HG03175 (cell line): ENCODE measurements around the gene LYPD3.
"Not testable (repeated sequence)": the region's sequence is repeated elsewhere in the genome, so short reads cannot be mapped to it uniquely, and the experiment has no call there.

Experiments used
- ATAC-seq: cut with Tn5 transposase; IDR thresholded peaks from one replicate; pipeline ENCODE4 v1.9.1; 2021; ENCODE audit warnings: mild to moderate bottlenecking, moderate library complexity; ENCODE audit not compliant: unreplicated experiment

The LYPD3 gene

DNA sequence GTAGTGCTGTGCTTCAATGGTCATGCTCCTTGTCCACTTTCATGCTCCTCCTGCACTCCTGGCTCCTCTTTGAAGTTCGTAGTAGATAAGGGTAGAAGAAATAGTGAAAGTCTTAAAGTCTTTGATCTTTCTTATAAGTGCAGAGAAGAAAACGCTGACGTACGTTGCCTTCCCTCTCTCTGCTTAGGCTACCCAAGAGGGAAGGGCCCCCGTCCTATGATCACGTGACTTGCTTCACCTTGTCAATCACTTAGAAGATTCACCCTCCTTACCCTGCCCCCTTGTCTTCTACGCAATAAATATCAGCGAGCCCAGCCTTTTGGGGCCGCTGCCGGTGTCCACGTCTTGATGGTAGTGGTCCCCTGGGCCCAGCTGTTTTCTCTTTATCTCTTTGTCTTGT lies 28.1 kb downstream of the LYPD3 start:
- ATAC-seq = not testable (repeated sequence)

DNA sequence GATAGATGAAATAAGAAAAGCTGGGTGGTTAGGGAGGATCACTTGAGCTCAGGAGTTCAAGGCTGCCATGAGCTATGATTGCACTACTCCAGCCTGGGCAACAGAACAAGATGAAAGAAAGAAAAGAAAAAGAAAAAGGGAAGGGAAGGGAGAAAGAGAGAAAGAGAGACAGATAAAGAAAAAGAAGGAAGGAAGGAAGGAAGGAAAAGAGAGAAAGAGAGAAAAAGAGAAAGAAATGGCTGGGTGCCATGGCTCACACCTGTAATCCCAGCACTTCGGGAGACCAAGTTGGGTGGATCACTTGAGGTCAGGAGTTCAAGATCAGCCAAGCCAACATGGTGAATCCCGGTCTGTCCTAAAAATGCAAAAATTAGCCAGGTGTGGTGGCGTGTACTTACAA lies 29.6 kb downstream of the LYPD3 start:
- no peak for ATAC-seq

DNA sequence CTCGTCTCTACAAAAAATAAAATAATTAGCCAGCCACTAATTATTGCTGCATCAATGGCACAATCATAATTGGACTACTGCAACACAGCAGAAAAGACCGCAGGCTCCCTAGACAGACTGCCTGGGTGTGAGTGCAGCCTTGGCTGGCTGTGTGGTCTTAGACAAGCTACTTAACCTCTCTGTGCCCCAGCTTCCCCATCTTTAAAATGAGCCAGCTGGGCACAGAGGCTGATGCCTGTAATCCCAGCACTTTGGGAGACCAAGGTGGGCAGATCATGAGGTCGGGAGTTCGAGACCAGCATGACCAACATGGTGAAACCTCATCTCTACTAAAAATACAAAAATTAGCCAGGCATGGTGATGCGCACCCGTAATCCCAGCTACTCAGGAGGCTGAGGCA lies 31.7 kb downstream of the LYPD3 start:
- no peak for ATAC-seq

DNA sequence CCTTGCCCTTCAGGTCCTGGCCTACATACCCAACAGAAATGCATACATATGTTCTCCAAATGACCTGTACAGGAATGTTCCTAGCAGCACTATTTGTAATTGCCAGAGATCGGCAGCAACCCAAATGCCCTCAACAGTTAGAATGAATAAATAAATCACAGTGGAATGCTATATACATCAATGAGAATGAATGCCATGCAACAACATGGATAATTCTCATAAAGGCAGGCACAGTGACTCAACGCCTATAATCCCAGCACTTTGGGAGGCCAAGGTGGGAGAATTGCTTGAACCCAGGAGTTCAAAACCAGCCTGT lies 32.1 kb downstream of the LYPD3 start:
- no peak for ATAC-seq

DNA sequence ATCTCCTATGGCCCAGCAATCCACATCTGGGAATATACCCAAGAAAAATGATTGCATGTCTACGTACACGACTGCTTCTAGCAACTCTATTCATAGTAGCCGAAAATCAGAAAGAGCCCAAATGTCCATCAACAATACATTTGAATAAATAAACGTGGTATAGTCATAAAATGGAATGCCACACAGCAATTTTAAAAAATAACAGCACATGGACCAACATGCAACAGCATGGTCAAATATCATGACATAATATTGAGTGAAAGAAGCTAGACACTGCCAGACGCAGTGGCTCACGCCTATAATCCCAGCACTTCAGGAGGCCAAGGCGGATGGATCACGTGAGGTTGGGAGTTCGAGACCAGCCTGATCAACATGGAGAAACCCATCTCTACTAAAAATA lies 34.4 kb downstream of the LYPD3 start:
- ATAC-seq = no peak

DNA sequence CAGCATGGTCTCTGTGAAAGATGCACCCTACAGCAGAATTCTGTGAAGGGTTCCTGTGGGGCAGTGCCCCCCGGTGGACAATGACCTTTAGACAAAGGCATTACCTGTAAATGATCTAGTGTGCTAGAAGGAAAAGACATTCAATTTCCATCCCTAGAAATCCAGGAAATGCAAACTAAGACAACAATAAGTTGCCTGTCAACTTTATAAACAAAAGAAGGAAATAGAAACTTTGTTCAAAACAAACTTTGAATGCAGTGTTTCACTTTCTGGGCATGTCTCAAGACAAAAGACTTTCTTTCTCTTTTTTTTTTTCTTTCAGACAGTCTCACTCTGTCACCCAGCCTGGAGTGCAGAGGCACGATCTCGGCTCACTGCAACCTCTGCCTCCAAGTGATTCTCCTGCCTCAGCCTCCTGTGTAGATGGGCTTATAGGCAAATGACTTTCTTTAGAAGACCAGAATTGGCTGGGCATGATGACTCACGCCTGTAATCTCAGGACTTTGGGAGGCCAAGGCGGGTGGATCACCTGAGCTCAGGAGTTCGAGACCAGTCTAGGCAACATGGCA lies 35.2 kb downstream of the LYPD3 start:
- ATAC-seq = peak; percentile 50

DNA sequence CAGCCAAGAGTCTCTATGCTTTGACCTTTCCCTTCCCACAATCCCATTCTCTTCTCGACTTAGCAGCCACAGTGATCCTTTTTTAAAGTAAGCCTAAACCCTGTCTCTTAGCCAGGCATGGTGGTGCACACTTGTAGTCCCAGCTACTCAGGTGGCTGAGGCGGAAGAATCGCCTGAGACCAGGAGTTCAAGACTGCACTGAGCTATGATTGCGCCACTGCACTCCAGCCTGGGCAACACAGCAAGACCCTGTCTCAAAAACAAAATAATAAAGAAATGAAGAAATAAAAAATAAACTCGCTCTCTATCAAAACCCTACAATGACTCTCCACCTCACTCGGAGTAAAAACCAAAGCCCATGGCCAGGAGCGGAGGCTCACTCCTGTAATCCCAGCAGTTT lies 36.0 kb downstream of the LYPD3 start:
- ATAC-seq = no peak

DNA sequence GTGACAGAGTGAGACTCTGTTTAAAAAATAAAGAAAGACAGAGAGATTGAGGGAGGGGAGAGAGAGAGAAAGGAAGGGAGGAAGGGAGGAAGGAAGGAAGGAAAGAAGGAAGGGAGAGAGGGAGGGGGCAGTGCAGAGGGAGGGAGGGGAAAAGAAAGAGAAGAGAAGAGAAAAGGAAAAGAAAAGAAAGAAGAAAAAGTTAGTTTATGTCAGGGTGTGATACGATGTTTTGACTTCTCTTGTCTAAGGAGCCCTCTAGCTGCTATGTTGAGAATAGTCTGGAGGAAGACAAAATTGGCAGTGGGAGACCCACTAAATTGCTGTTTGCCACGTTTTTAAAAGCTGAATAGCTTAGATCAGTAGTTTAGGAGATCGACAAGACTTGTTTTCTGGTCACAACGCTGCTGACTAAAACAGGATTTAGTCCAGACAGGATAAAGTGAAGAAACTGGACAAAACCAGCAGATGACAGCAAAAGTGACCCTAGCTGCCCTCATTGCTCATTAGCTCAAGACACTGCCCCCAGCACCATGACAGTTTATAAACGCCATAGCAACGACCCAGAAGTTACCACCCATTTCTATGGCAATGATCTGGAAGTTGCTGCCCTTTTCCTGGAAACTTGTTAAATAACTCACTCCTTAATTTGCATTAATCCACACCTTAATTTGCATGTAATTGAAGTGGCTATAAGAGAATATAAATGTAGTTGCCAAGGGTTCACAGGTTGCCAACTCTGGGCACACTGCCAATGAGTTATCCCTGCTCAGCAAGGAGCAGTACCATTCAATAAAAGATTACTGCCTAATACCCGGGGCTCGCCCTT lies 39.6 kb downstream of the LYPD3 start:
- no peak for ATAC-seq

DNA sequence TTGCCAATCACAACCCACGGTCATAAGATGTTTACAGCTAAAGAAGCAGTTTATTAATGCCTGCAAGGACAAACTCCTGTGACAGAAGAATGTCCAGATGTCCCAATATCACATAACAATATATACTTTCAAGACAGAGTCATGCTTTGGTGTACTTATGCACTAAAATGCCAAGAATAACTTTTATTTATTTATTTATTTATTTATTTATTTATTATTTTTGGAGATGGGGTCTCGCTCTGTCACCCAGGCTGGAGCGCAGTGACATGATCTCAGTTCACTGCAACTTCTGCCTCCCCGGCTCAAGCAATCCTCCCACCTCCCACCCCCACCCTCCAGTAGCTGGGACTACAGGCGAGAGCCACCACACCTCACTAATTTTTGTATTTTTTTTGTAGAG lies 41.6 kb downstream of the LYPD3 start:
- no peak for ATAC-seq

DNA sequence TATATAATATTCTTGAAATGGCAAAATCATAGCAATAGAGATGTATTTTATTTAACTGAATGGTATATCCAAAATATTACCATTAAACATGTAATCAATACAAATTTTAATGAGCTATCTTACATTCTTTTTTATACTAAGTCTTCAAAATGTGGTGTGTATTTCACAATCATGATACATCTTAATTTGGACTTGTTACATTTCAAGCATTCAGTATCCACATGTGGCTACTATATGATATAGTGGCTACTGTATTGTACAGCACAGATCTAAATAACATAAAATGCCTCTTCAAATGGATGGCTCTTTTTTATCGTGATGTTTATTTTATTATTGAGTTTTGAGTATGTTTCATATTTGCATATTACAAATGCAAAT lies 42.7 kb downstream of the LYPD3 start:
- ATAC-seq = no peak

DNA sequence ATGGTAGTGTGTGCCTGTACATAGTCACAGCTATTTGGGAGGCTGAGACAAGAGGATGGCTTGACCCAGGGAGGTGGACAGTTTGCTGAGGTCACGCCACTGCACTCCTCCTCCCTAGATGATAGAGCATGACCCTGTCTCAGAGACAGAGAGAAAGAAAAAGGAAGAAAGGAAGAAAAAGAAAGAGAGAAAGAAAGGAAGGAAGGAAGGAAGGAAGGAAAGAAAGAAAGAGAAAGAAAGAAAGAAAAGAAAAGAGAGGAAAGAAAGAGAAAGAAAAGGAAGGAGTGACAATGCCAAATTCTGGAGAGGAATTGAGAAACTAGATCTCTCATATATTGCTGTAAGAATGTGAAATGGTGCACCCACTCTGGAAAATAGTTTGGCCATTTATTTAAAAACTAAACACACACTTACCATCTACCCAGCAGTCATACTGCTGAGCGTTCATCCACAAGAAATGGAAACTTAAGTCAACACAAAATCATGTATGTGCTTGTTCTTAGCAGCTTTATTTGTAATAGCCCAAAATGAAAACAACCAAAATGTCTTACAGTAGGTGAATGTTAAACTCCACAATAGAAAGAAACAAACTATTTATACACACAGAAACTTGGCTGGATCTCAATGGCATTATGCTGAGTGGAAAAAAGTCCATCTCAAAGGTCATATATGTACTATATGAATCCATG lies 43.3 kb downstream of the LYPD3 start:
- ATAC-seq = no peak

DNA sequence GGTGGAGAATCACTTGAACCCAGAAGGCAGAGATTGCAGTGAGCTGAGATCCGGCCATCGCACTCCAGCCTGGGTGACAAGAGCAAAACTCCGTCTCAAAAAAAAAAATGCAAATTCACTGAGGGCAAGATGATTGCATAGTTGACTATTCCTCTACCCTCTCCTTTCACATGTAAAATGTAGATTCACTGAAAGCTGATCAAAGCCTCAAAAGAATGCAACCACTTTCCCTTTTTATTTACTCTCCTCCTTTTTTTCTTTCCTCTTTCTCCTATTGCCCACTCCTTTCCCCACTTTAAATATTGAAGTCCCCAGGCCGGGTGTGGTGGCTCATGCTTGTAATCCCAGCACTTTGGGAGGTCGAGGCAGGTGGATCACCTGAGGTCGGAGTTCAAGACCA lies 44.5 kb downstream of the LYPD3 start:
- ATAC-seq = no peak

DNA sequence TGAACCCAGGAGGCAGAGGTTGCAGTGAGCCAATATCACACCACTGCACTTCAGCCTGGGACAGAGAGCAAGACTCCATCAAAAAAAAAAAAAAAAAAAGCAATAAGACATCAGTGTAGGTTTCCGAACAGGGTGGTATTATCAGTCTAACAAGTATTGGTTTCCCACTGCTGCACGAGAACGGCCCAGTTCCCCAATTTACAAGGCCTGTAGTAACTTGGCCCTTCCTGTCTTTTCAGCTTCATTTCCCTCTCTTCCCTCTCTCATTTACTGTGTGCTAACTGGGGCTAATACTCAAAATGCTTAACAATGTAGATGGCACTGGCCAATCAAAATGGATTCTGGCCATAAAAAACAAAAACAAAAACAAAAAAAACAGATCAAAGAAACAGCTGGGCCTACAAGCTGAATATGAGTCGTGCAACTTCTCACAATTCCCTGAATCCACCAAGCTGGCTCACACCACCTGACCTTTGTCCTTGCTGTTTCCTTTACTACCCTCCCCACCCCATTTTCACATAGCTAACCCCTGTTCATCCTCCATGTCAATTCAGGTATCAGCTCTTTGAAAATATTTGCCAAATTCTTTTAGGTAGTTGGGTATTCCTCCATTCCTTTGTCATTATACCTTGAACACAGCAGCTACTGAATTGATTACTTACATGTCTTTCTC lies 48.3 kb downstream of the LYPD3 start:
- no peak for ATAC-seq

DNA sequence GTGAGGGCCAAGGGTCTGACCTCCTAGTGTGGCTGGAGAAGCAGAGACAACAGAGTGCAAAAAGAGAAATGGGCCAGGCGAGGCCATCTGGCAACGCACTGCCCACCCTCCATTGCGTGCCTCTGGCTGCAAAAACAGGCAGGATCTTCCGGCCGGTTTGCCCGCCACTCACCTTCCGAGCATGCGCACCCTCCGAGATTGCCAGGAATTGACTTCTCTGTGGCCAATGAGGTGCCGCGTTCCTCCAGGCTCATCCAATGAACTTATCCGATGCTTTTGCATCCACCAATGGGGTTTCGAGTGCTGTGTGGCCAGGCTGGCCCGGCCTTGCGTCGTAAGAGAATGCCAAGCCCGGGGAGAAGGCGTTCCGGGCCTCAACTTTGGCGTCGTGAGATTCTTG lies 50.9 kb downstream of the LYPD3 start, which contains the start of gene TEX101:
Gene TEX101 (plus strand): TSS at position 337 of the 400 bp plus-strand sequence. CDS start 1,030 bp downstream, outside the sequence.
- ATAC-seq = no peak

DNA sequence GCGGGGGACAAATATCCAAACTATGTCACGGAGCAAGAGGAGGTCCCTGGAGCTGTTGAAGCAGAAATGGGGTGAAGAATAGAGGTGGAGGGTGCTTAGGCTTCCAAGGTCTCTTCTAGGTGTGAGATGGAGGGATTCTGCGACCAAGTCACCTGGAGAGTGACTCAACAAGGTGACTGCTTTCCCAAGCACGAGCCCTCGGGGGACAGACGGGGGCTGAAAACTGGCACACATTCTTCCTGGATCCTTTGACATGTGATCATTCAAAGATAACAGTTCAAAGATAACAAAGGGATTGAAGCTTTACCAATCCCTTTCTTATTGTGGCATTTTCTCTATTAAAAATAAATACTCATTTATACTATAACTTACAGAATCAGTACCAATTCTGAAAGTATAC lies 53.0 kb downstream of the LYPD3 start:
- no peak for ATAC-seq
